ENCODE measurements around the gene MIA3. TPM values are rescaled to one million over a fixed set of nuclear protein-coding genes. Genes with fewer than 3 reads are reported as not detected.

Gene MIA3, protein sequence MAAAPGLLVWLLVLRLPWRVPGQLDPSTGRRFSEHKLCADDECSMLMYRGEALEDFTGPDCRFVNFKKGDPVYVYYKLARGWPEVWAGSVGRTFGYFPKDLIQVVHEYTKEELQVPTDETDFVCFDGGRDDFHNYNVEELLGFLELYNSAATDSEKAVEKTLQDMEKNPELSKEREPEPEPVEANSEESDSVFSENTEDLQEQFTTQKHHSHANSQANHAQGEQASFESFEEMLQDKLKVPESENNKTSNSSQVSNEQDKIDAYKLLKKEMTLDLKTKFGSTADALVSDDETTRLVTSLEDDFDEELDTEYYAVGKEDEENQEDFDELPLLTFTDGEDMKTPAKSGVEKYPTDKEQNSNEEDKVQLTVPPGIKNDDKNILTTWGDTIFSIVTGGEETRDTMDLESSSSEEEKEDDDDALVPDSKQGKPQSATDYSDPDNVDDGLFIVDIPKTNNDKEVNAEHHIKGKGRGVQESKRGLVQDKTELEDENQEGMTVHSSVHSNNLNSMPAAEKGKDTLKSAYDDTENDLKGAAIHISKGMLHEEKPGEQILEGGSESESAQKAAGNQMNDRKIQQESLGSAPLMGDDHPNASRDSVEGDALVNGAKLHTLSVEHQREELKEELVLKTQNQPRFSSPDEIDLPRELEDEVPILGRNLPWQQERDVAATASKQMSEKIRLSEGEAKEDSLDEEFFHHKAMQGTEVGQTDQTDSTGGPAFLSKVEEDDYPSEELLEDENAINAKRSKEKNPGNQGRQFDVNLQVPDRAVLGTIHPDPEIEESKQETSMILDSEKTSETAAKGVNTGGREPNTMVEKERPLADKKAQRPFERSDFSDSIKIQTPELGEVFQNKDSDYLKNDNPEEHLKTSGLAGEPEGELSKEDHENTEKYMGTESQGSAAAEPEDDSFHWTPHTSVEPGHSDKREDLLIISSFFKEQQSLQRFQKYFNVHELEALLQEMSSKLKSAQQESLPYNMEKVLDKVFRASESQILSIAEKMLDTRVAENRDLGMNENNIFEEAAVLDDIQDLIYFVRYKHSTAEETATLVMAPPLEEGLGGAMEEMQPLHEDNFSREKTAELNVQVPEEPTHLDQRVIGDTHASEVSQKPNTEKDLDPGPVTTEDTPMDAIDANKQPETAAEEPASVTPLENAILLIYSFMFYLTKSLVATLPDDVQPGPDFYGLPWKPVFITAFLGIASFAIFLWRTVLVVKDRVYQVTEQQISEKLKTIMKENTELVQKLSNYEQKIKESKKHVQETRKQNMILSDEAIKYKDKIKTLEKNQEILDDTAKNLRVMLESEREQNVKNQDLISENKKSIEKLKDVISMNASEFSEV (N-terminal part only)
- total RNA-seq, result 40.6 and 44.4 TPM in 2 replicates

DNA sequence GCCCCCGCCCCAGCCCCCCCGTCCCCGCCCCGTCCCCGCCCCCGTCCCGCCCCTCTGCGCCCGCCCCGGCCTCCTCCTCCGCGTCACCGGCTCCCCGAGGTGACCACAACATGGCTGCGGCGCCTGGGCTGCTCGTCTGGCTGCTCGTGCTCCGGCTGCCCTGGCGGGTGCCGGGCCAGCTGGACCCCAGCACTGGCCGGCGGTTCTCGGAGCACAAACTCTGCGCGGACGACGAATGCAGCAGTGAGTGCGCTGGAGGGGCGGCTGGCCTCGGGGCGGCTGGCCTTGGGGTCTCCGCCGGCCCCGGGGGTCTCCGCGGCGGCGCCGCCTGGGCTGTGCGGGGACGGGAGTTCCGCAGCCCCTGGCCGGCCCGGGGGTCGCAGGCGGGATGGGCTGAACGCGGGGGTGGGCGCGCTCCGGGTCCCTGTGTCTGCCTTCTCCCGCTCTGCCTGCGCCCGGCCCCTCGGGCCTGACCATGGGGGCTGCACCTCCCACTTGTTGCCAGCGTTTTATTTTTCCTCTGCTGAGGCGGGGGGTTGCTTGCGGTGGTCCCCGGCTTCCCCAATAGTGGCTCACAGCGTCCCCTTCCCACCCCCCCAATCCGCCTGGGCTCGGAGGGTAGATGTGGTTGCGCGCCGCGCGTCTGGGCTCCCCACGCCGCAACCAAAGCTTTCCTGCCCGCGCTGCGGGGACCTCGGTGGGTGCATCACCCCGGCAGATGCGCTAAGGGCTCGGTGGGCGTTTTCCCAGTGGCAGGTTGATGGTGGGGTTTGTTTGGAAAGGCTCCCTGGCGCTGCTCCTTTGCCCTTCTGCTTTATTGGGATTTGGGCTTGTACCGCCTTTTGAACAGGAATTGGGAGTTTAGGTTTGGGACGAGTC, at the start of gene MIA3:
Gene MIA3 (plus strand): TSS at position 97 of the 879 bp plus-strand sequence. CDS start 14 bp downstream, at position 111.
- Mint-ChIP-seq H3K9me3 (no peaks in the 10 kb centered on the region), H3K4me3 (ENCODE audit: low read depth) (peak within 1 kb of the TSS; percentile 85), H3K4me1 (ENCODE audit: low read depth) (peaks cover 25% of the 10 kb centered on the region), H3K27ac (peak within 1 kb of the TSS; percentile 75), H3K27me3 (ENCODE audit: low read depth) (peaks cover 30% of the 10 kb centered on the region), H3K36me3 (ENCODE audit: low read depth) (peaks cover 15% of the 10 kb centered on the region)
- peak; percentile 71 for DNase-seq (ENCODE audit: low spot score)
- intact Hi-C loops (cut with micrococcal nuclease), result loop anchor here (1.0 to 10.0 kb wide), 4 partner anchors 17 to 1743 kb away; partner anchors contain the start of gene HLX

DNA sequence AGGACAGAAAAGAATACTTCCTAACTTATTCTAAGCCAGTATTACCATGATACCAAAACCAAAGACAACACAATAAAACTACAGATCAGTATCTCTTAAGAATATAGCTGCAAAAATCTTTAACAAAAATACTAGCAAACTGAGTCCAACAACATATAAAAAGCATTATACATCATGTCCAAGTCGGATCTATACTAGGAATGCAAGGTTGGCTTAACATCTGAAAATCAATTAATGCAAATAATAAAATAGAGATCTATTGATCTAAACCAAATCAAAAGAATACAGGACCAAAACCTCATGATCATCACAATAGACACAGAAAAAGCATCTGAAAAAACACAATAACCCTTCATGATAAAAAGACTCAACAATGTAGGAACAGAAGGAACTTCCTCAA, 47.1 kb upstream of the MIA3 start:
- intact Hi-C loops (cut with micrococcal nuclease), result no loop called here

DNA sequence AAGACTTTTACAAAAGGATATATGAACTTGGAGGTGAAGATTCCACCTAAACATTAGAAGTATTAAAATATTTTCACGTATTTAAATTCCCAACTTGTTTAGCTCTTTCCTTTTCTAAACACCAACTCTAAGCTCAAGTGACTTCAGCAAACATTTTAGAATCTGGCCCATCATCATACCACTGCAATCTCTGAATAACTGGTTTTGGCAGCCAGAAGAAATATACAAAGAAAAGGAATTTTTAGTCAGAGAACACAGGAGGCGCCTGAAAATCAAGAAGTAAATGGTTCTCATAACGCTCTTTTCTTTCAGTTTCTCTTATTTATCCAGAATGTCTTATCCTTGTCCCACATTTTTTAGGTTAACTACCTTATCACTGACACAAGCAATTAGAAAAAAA, 38.6 kb upstream of the MIA3 start:
- intact Hi-C loops (cut with micrococcal nuclease), result no loop called here
- Mint-ChIP-seq H3K27ac (no peak overlapping the region), H3K36me3 (ENCODE audit: low read depth) (peaks cover 71% of the 10 kb centered on the region), H3K4me1 (ENCODE audit: low read depth) (peaks cover 5% of the 10 kb centered on the region), H3K4me3 (ENCODE audit: low read depth) (no peak overlapping the region), H3K9me3 (no peaks in the 10 kb centered on the region), H3K27me3 (ENCODE audit: low read depth) (no peaks in the 10 kb centered on the region)
- DNase-seq (ENCODE audit: low spot score), result no peak

More for the DNA sequence above, 47.1 kb upstream of the MIA3 start:
- DNase-seq (ENCODE audit: low spot score), result no peak
- Mint-ChIP-seq H3K27ac (no peak overlapping the region), H3K9me3 (peaks cover 7% of the 10 kb centered on the region), H3K36me3 (ENCODE audit: low read depth) (peaks cover 62% of the 10 kb centered on the region), H3K4me3 (ENCODE audit: low read depth) (no peak overlapping the region), H3K4me1 (ENCODE audit: low read depth) (peaks cover 4% of the 10 kb centered on the region), H3K27me3 (ENCODE audit: low read depth) (no peaks in the 10 kb centered on the region)

DNA sequence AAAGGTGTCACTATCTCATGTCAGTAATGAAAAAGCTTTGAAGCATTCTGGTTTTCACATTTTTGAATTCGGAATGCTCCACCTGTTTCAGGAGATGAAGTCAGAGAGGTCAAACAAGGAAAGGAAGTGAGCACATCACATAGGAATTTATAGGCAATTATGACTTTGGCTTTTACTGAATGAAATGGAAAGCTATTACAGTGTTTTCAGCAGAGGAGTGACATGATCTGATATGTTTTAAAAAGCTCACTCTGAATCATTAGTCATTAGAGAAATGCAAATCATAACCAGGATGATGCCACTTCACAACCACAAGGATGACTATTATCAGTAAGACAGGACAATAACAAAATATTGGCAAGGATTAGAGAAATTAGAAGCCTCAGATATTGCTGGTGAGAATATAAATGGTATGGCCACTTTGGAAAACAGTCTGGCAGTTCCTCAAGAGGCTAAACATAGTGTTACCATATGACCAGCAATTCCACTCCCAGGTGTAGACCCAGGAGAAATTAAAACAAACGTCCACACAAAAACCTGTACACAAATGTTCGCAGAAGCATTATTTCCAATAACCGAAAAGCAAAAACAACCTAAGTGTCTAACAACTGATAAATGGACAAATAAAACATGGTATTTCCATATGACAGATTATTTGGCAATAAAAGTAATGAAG, 35.7 kb upstream of the MIA3 start:
- H3K27me3 Mint-ChIP-seq (ENCODE audit: low read depth), result no peaks in the 10 kb centered on the region
- peaks cover 66% of the 10 kb centered on the region for H3K36me3 Mint-ChIP-seq (ENCODE audit: low read depth)
- intact Hi-C loops (cut with micrococcal nuclease), result no loop called here
- no peak overlapping the region for H3K4me3 Mint-ChIP-seq (ENCODE audit: low read depth)
- peaks cover 17% of the 10 kb centered on the region for H3K4me1 Mint-ChIP-seq (ENCODE audit: low read depth)
- no peak for DNase-seq (ENCODE audit: low spot score)
- peak overlapping the region; percentile 17 for H3K27ac Mint-ChIP-seq
- no peaks in the 10 kb centered on the region for H3K9me3 Mint-ChIP-seq

DNA sequence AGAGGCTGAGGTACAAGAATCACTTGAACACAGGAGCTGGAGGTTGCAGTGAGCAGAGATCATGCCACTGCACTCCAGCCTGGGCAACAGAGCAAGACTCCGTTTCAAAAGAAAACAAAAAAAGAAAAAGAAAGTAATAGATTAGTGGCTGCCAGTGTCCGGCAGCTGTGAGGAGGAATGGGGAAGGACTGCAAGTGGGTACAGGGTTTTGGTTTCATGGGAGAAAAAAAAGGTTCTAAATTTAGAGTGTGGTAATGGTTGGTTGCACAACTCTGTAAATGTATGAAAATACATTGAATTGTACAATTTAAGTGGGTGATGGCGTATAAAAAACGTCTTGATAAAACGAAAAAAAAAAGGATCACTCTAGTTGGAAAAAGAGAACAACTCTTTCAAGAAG, 34.8 kb upstream of the MIA3 start:
- no peak for DNase-seq (ENCODE audit: low spot score)
- Mint-ChIP-seq H3K4me1 (ENCODE audit: low read depth) (peaks cover 18% of the 10 kb centered on the region), H3K27me3 (ENCODE audit: low read depth) (no peaks in the 10 kb centered on the region), H3K9me3 (no peaks in the 10 kb centered on the region), H3K4me3 (ENCODE audit: low read depth) (no peak overlapping the region), H3K27ac (no peak overlapping the region), H3K36me3 (ENCODE audit: low read depth) (peaks cover 66% of the 10 kb centered on the region)
- intact Hi-C loops (cut with micrococcal nuclease), result no loop called here

DNA sequence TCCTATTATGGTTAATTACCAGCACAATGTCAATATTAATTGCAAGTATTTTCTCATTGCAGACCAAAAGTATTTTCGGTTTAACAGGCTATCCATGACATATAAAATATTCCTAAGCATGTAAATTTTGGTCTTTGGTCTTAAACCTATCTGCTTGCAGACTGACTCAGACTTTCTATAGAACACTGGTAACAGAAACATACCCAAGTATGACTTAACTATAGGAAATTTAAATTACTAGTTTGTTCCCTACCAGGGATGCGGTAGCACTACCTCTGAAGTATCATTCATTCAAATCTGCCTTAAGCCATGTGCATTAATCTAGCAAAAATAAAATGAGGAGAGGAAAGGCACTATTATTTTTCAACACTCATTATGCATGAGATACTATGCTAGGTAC, 31.1 kb upstream of the MIA3 start:
- no peaks in the 10 kb centered on the region for H3K9me3 Mint-ChIP-seq
- H3K36me3 Mint-ChIP-seq (ENCODE audit: low read depth), result peaks cover 52% of the 10 kb centered on the region
- H3K27me3 Mint-ChIP-seq (ENCODE audit: low read depth), result no peaks in the 10 kb centered on the region
- intact Hi-C loops (cut with micrococcal nuclease), result loop anchor here (5.0 kb wide), 1 partner anchor 45 kb away; no protein-coding TSS in a partner anchor
- H3K27ac Mint-ChIP-seq, result no peak overlapping the region
- H3K4me1 Mint-ChIP-seq (ENCODE audit: low read depth), result peaks cover 30% of the 10 kb centered on the region
- H3K4me3 Mint-ChIP-seq (ENCODE audit: low read depth), result no peak overlapping the region
- no peak for DNase-seq (ENCODE audit: low spot score)

DNA sequence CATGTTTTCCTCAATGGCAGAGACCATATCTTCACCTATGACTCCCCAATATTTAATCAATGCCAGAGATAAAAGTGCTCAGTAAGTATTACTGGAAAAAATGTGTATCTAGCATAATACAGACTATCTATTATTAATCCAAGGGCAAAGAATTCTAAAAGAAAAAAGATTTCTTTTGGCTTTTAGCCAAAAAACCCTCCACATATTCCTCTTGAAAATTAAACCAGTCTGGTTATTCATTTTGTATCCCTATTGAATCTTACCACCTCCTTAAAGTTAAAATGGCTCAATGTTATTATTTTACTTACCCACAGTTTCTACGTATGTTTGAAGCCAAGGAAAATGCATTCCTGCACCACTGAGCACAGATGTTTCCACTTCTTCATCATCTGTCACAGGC, 29.8 kb upstream of the MIA3 start:
- Mint-ChIP-seq H3K4me1 (ENCODE audit: low read depth) (peaks cover 27% of the 10 kb centered on the region), H3K4me3 (ENCODE audit: low read depth) (peak overlapping the region; percentile 45), H3K9me3 (no peaks in the 10 kb centered on the region), H3K27me3 (ENCODE audit: low read depth) (no peaks in the 10 kb centered on the region), H3K36me3 (ENCODE audit: low read depth) (peaks cover 40% of the 10 kb centered on the region), H3K27ac (no peak overlapping the region)
- DNase-seq (ENCODE audit: low spot score), result no peak
- intact Hi-C loops (cut with micrococcal nuclease), result loop anchor here (5.0 kb wide), 1 partner anchor 44 kb away; no protein-coding TSS in a partner anchor

DNA sequence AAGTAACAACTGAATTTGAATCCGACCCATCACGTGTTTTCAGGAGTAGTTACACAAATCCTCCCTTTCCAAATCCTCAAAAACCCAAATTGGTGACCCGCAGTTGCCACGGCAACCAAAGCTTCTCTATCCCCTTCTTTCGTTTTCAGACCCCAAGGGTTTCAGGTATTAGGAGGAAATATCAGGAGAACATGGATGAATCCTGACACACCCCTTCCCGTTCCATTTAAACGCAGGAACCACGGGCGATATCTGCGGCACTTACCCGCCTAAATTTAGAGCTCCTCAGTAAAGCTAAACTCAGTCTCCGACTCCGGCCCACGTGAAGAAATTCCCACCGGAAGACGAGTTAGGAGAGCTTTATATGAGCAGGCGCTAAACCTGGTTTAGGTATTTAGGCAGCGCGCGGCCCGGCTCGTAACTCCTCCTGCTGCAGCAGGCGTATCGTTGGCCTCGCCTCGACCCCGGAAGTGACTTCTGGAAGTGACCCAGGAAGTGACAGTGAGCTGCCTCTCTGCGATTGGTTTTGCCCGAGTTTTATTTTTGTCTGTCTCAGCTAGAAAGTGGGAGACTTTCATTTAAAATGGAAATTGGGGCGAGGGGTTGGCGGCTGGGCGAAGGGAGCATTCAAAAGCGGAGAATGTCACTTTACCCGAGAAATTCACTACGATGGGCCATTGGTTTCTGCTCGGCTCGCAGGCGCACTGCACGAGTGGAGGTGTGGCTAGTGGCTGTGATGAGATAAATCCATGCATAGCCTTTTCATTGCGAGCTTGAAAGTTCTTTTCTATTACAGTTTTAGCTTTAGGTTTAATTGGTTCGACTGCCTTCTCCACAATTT, 28.2 kb upstream of the MIA3 start, which contains the start of gene TAF1A:
Gene TAF1A (minus strand): TSS at position 472 of the 841 bp plus-strand sequence.
- Mint-ChIP-seq H3K27me3 (ENCODE audit: low read depth) (no peaks in the 10 kb centered on the region), H3K36me3 (ENCODE audit: low read depth) (peaks cover 30% of the 10 kb centered on the region), H3K4me1 (ENCODE audit: low read depth) (peaks cover 27% of the 10 kb centered on the region), H3K9me3 (no peaks in the 10 kb centered on the region), H3K27ac (peak within 1 kb of the TSS; percentile 93), H3K4me3 (ENCODE audit: low read depth) (peak within 1 kb of the TSS; percentile 96)
- peak; percentile 79 for DNase-seq (ENCODE audit: low spot score)
- intact Hi-C loops (cut with micrococcal nuclease), result loop anchor here (1.0 to 5.0 kb wide), 4 partner anchors 28 to 124 kb away; no protein-coding TSS in a partner anchor

DNA sequence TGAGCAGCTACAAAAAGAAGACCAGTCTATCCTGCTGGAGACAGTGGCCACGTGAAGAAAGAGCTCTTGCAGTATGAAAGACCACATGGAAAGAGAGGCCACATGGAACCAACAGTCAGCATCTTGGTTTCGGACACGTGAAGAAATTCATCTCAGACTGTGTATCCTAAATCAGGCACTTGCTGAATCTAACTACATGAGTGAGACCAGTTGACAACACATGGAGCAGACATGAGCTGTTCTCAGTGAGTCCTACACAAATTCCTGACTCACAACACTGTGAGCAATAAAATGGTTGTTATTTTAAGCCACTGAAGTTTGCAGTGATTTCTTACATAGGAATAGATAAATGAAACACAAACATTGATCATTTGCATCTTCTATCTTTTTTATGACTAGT, 25.7 kb upstream of the MIA3 start:
- Mint-ChIP-seq H3K27me3 (ENCODE audit: low read depth) (no peaks in the 10 kb centered on the region), H3K4me3 (ENCODE audit: low read depth) (no peak overlapping the region), H3K27ac (no peak overlapping the region), H3K4me1 (ENCODE audit: low read depth) (peaks cover 15% of the 10 kb centered on the region), H3K9me3 (no peaks in the 10 kb centered on the region), H3K36me3 (ENCODE audit: low read depth) (peaks cover 16% of the 10 kb centered on the region)
- DNase-seq (ENCODE audit: low spot score), result no peak
- intact Hi-C loops (cut with micrococcal nuclease), result no loop called here

DNA sequence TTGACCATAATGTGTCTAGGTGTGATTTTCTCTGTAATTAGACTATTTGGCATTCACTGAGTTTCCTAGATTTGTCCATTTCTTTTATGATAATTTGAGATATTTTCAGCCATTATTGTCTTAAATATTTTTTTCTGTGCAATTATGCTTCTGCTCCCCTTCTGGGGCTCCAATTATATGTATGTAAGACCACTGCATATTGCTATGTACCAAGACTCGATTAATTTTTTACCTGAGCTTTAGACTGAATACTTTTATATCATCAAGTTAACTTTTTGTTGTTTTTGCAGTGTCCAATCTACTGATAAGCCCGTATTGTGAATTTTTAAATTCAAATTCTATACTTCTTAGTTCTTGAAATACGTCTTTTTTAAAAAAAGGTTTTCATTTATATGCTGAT, 23.1 kb upstream of the MIA3 start:
- Mint-ChIP-seq H3K27ac (no peak overlapping the region), H3K36me3 (ENCODE audit: low read depth) (no peaks in the 10 kb centered on the region), H3K27me3 (ENCODE audit: low read depth) (peaks cover 2% of the 10 kb centered on the region), H3K4me1 (ENCODE audit: low read depth) (peaks cover 5% of the 10 kb centered on the region), H3K4me3 (ENCODE audit: low read depth) (no peak overlapping the region), H3K9me3 (no peaks in the 10 kb centered on the region)
- intact Hi-C loops (cut with micrococcal nuclease), result no loop called here
- DNase-seq (ENCODE audit: low spot score), result no peak

Data from activated T-helper 2 cell treated with anti-CD3 and anti-CD28 coated beads, Interferon-gamma antibody, Interleukin-2, Interleukin-4, amounts not matched to agents 10 μg/mL and 5 μg/mL and 100 μg/mL, durations not matched to agents 14 hours and 24 hours and 36 hours (primary cell).